ENCODE data around the gene STAC3.

DNA sequence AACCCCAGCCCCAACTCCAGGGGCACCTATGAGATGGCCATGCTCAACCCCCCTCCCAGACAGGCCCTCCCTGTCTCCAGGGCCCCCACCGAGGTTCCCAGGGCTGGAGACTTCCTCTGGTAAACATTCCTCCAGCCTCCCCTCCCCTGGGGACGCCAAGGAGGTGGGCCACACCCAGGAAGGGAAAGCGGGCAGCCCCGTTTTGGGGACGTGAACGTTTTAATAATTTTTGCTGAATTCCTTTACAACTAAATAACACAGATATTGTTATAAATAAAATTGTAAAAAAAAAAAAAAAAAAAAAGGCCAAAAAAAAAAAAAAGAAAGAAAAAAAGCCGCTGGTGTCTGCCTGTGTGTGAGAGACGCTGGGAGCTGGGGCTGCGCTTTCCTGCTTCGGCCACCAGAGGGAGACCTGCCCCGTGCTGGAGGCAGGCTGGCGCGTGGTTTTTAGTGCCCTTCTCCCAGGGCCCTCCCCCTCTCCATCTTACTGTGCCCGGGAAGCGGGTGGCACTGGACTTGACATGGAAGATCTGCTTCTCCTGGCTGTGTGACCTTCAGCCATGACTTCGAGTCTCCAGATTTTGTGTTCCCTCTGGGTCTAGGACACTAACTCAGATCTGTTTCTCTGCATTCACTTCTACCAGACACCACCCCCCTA lies 37.8 kb downstream of the STAC3 start:
- TF ChIP-seq, protein P1, sequence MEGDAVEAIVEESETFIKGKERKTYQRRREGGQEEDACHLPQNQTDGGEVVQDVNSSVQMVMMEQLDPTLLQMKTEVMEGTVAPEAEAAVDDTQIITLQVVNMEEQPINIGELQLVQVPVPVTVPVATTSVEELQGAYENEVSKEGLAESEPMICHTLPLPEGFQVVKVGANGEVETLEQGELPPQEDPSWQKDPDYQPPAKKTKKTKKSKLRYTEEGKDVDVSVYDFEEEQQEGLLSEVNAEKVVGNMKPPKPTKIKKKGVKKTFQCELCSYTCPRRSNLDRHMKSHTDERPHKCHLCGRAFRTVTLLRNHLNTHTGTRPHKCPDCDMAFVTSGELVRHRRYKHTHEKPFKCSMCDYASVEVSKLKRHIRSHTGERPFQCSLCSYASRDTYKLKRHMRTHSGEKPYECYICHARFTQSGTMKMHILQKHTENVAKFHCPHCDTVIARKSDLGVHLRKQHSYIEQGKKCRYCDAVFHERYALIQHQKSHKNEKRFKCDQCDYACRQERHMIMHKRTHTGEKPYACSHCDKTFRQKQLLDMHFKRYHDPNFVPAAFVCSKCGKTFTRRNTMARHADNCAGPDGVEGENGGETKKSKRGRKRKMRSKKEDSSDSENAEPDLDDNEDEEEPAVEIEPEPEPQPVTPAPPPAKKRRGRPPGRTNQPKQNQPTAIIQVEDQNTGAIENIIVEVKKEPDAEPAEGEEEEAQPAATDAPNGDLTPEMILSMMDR (IDR thresholded peaks at IDR 0.05): peak; percentile 88 to 97 (median 94)
- TF ChIP-seq POLR2A (IDR thresholded peaks at IDR 0.05): no peak

All from heart left ventricle (tissue), 13 donors.